Mesenchymal stem cell (in vitro differentiated cells and primary cell): ENCODE measurements around the gene CD8B2.

Experiments used
- DNase-seq: peaks from one replicate; pipeline ENCODE4 v3.0.0-alpha.2; 2013
- H2AFZ ChIP-seq: one replicate; pipeline ENCODE4 v1.6.1; 2013; ENCODE audit warnings: low read depth, mild to moderate bottlenecking, control low read depth, inconsistent platforms, low read length, moderate library complexity
- H2AK5ac ChIP-seq: 2 replicates; pipeline ENCODE4 v1.6.1; 2013; ENCODE audit warnings: low read length, moderate library complexity, mild to moderate bottlenecking, inconsistent platforms; ENCODE audit not compliant: severe bottlenecking
- H2BK120ac ChIP-seq: one replicate; pipeline ENCODE4 v1.6.1; 2013; ENCODE audit warnings: low read depth, mild to moderate bottlenecking, inconsistent platforms, low read length, moderate library complexity
- H2BK12ac ChIP-seq, 2 experiments: one replicate each; pipeline ENCODE4 v1.6.1; 2013; ENCODE audit warnings: inconsistent platforms in 2 of 2, low read length in 2 of 2, mild to moderate bottlenecking in 2 of 2, moderate library complexity in 2 of 2, control low read depth in 1 of 2
- H2BK15ac ChIP-seq: one replicate; pipeline ENCODE4 v1.6.1; 2013; ENCODE audit warnings: mild to moderate bottlenecking, low read depth, inconsistent platforms; ENCODE audit not compliant: poor library complexity, severe bottlenecking
- H2BK5ac ChIP-seq: 2 replicates; pipeline ENCODE4 v1.6.1; 2013; ENCODE audit warnings: low read depth, mild to moderate bottlenecking, low read length, control low read depth, inconsistent platforms; ENCODE audit not compliant: poor library complexity, severe bottlenecking
- H3K14ac ChIP-seq, 2 experiments: one replicate each; pipeline ENCODE4 v1.6.1; 2013; ENCODE audit warnings: inconsistent platforms in 2 of 2, low read length in 2 of 2, control low read depth in 1 of 2, mild to moderate bottlenecking in 1 of 2, moderate library complexity in 1 of 2
- H3K18ac ChIP-seq, 2 experiments: one replicate each; pipeline ENCODE4 v1.6.1; 2013; ENCODE audit warnings: inconsistent platforms in 2 of 2, low read length in 2 of 2, control low read depth in 1 of 2, low read depth in 1 of 2, mild to moderate bottlenecking in 1 of 2
- H3K23ac ChIP-seq, 2 experiments: one replicate each; pipeline ENCODE4 v1.6.1; 2013; ENCODE audit warnings: inconsistent platforms in 2 of 2, low read length in 2 of 2, mild to moderate bottlenecking in 2 of 2, moderate library complexity in 2 of 2, control low read depth in 1 of 2
- H3K27ac ChIP-seq: 2 replicates; pipeline ENCODE4 v1.5.1; 2013; ENCODE audit warnings: mild to moderate bottlenecking, moderate library complexity, low read length, control low read depth, inconsistent platforms; ENCODE audit not compliant: poor library complexity, severe bottlenecking
- H3K27me3 ChIP-seq, 2 experiments: 2 replicates each; pipeline versions ENCODE4 v1.6.1 to v1.7.0; 2013; ENCODE audit warnings: low read length in 2 of 2, mild to moderate bottlenecking in 2 of 2, moderate library complexity in 2 of 2, control low read depth in 1 of 2, inconsistent platforms in 1 of 2; ENCODE audit not compliant: control insufficient read depth in 1 of 2, insufficient read depth in 1 of 2
- H3K36me3 ChIP-seq, 2 experiments: 2 replicates each; pipeline versions ENCODE4 v1.6.1 to v1.7.0; 2013; ENCODE audit warnings: low read length in 2 of 2, control low read depth in 1 of 2, inconsistent platforms in 1 of 2, low read depth in 1 of 2, mild to moderate bottlenecking in 1 of 2; ENCODE audit not compliant: insufficient read depth in 2 of 2, control insufficient read depth in 1 of 2
- H3K4ac ChIP-seq, 2 experiments: one replicate each; pipeline ENCODE4 v1.6.1; 2013; ENCODE audit warnings: inconsistent platforms in 2 of 2, low read length in 2 of 2, mild to moderate bottlenecking in 2 of 2, moderate library complexity in 2 of 2, control low read depth in 1 of 2, low read depth in 1 of 2
- H3K4me1 ChIP-seq: 2 replicates; pipeline ENCODE4 v1.6.1; 2013; ENCODE audit warnings: low read depth, low read length, control low read depth; ENCODE audit not compliant: control insufficient read depth, insufficient read depth
- H3K4me2 ChIP-seq: 2 replicates; pipeline ENCODE4 v1.6.1; 2013; ENCODE audit warnings: low read length, mild to moderate bottlenecking, inconsistent platforms; ENCODE audit not compliant: poor library complexity, severe bottlenecking
- H3K4me3 ChIP-seq, 2 experiments: 2 replicates each; pipeline versions ENCODE4 v1.5.1 to v1.7.0; 2013; ENCODE audit warnings: low read length in 2 of 2, mild to moderate bottlenecking in 2 of 2, control low read depth in 1 of 2, low read depth in 1 of 2; ENCODE audit not compliant: insufficient read depth in 1 of 2
- H3K79me1 ChIP-seq: replicated peaks from 2 replicates; pipeline ENCODE4 v1.6.1; 2013; ENCODE audit warnings: mild to moderate bottlenecking, control low read depth, low read length, inconsistent platforms; ENCODE audit not compliant: poor library complexity, severe bottlenecking
- H3K9ac ChIP-seq: 2 replicates; pipeline ENCODE4 v1.7.0; 2013; ENCODE audit warnings: mild to moderate bottlenecking, low read length, moderate library complexity
- H3K9me3 ChIP-seq: 2 replicates; pipeline ENCODE4 v1.7.0; 2013; ENCODE audit warnings: mild to moderate bottlenecking, low read length; ENCODE audit not compliant: control insufficient read depth
- H4K8ac ChIP-seq: one replicate; pipeline ENCODE4 v1.6.1; 2013; ENCODE audit warnings: inconsistent platforms, mild to moderate bottlenecking, low read length, moderate library complexity
- H4K91ac ChIP-seq: one replicate; pipeline ENCODE4 v1.6.1; 2013; ENCODE audit warnings: mild to moderate bottlenecking, low read length, inconsistent platforms
- WGBS: methylation state at CpG from one replicate; pipeline ENCODE4 v1.1.7; 2013; ENCODE audit warnings: mixed read lengths; 5-methylcytosine and 5-hydroxymethylcytosine counted together

Gene CD8B2

GRCh38 chr2:106545007-106545406 lies 57.8 kb downstream of the CD8B2 start:
- no peak overlapping the region for H2AFZ ChIP-seq
- no peak overlapping the region for H3K23ac ChIP-seq
- no peak overlapping the region for H4K91ac ChIP-seq
- H3K9ac ChIP-seq = no peak overlapping the region
- H3K4me1 ChIP-seq = no peaks in the 10 kb centered on the region
- H3K18ac ChIP-seq = no peak overlapping the region
- H2BK5ac ChIP-seq = no peak overlapping the region
- no peak overlapping the region for H3K4me2 ChIP-seq
- no peak overlapping the region for H2BK120ac ChIP-seq
- H3K27me3 ChIP-seq = peaks cover 20 to 34% of the 10 kb centered on the region in 2 experiments
- H3K9me3 ChIP-seq = no peaks in the 10 kb centered on the region
- H2BK15ac ChIP-seq = no peak overlapping the region
- H3K4ac ChIP-seq = no peak overlapping the region
- no peaks in the 10 kb centered on the region for H3K79me1 ChIP-seq
- H4K8ac ChIP-seq = no peak overlapping the region
- no peak overlapping the region for H2BK12ac ChIP-seq
- no peak overlapping the region for H3K4me3 ChIP-seq
- H3K36me3 ChIP-seq = no peaks in the 10 kb centered on the region
- WGBS = 90% methylated on average over 8 of the region's 10 CpGs
- no peak overlapping the region for H3K14ac ChIP-seq
- H3K27ac ChIP-seq = no peak overlapping the region
- DNase-seq = no peak
- H2AK5ac ChIP-seq = no peak overlapping the region

DNA sequence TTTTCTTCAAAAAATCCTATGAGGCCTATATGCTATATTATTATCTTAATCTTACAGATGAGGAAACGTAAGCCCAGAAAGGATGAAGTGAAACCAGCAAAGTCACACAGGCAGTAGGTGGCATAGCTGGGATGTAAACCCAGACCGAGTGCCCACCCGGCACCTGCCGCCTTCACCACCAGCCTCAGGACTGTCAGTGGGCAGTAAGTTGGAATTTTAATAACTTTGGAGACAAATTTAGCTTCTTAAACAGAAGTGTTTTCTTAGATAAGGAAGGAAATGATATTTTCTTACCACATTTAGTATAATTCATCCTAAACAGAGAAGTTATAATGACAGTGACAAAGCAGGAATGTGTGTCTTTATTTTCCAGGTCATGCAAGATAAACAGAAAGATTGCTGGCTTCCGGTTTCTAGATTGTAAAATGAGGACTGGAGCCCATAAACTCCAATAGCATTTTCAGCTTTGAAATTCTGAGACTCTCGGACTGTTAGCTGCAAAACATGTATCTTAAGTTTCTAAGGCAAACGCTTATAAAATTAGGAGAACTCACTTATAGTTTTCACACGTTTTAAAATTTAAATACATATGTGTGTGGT lies 59.3 kb downstream of the CD8B2 start:
- 78% methylated on average over 5 of the region's 8 CpGs for WGBS

DNA sequence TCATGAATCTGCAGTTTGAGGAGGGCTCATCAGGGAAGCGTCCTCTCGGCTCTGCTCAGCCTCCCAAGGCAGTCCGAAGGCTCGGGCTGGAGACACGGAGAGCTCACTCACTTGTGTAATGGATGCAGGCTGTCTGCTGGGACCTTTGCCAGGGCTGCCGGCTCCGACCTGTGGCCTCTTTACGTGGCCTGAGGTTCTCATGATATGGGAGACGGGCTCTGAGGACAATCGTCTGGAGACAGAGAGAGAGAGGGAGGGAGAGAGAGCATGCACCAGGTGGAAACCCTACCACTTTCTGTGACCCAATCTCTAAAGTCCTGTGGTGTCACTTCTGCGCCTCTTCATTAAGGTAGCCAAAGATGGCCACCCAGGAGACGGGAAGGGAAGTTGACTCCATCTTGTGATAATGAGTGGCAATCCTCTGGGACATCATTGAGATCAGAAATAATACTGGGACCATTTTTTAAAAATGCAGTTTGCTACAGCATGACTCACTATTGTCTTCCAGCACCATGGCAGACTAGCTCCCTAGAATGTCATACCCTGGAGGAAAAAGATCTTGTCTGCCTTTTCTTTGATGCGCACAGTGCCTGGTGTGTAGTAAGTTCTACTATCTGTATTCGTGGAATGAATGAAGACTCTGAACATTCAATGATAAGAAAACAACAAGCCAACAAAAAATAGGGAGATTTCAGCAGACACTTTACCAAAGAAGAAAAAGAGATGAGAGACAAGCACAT lies 60.2 kb downstream of the CD8B2 start:
- H2BK15ac ChIP-seq = no peak overlapping the region
- no peak overlapping the region for H3K4me2 ChIP-seq
- H3K36me3 ChIP-seq = no peaks in the 10 kb centered on the region
- no peak overlapping the region for H3K9ac ChIP-seq
- H3K18ac ChIP-seq = no peak overlapping the region
- H4K8ac ChIP-seq = no peak overlapping the region
- H3K4me1 ChIP-seq = no peaks in the 10 kb centered on the region
- 79% methylated on average over 12 of the region's 14 CpGs for WGBS
- H3K27ac ChIP-seq = no peak overlapping the region
- peak overlapping the region in 1 of 2 experiments; percentile 10 for H3K4me3 ChIP-seq
- H2AFZ ChIP-seq = no peak overlapping the region
- H2BK12ac ChIP-seq = no peak overlapping the region
- H3K14ac ChIP-seq = no peak overlapping the region
- no peak overlapping the region for H2AK5ac ChIP-seq
- H4K91ac ChIP-seq = no peak overlapping the region
- H3K23ac ChIP-seq = no peak overlapping the region
- no peak overlapping the region for H3K4ac ChIP-seq
- no peaks in the 10 kb centered on the region for H3K79me1 ChIP-seq
- H3K9me3 ChIP-seq = no peaks in the 10 kb centered on the region
- no peak for DNase-seq
- no peak overlapping the region for H2BK120ac ChIP-seq
- H2BK5ac ChIP-seq = no peak overlapping the region
- H3K27me3 ChIP-seq = peaks cover 20 to 25% of the 10 kb centered on the region in 2 experiments

More for the DNA sequence above, 59.3 kb downstream of the CD8B2 start:
- Histone ChIP-seq H3K9ac (no peak overlapping the region), H3K4ac (no peak overlapping the region), H4K8ac (no peak overlapping the region), H3K23ac (no peak overlapping the region), H3K4me1 (no peaks in the 10 kb centered on the region), H3K4me3 (no peak overlapping the region), H2AFZ (no peak overlapping the region), H2BK120ac (no peak overlapping the region), H2AK5ac (no peak overlapping the region), H3K9me3 (no peaks in the 10 kb centered on the region), H3K4me2 (no peak overlapping the region), H4K91ac (no peak overlapping the region), H3K27ac (no peak overlapping the region), H3K18ac (no peak overlapping the region), H3K27me3 (peaks cover 20 to 29% of the 10 kb centered on the region in 2 experiments), H3K14ac (no peak overlapping the region), H2BK12ac (no peak overlapping the region), H2BK15ac (no peak overlapping the region), H2BK5ac (no peak overlapping the region), H3K36me3 (no peaks in the 10 kb centered on the region), H3K79me1 (no peaks in the 10 kb centered on the region)
- DNase-seq = no peak

DNA sequence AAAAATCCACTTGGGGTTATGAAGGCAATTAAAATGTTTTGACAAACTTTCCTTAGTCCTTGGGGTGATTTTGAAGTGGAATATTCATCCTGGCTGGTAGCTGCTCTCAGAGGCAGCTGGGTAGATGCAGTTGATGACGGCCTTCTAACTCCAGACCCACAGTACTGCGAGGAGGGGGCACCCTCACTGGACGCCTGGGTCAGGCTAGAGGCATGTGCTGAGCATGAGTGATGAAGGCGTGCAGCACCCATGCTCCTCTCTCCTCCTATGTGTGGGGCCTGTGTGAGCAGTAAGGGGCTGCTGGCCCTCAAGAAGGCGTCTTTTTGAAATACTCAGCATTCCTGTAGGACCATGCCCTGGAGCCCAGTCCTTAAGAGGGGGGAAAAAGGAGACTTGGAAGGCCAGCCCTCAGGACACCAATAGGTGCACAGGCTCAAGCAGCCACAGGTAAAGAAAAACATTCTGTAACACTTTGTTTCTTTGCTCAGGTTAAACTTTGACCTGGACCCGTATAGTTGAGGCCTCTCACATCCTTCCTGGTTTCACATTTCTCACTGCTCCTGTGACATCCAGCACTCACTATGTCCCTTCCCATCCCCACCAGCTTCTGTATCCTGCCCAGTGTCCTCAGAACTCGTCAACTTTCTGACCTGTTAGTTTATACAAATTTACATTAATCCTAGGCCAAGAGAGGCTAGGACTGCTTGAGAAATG lies 64.4 kb downstream of the CD8B2 start:
- H3K4me3 ChIP-seq = no peak overlapping the region
- 81% methylated on average over 6 of the region's 7 CpGs for WGBS
- H2BK15ac ChIP-seq = no peak overlapping the region
- H3K23ac ChIP-seq = no peak overlapping the region
- no peak overlapping the region for H3K14ac ChIP-seq
- H3K79me1 ChIP-seq = no peaks in the 10 kb centered on the region
- DNase-seq = no peak
- H2AFZ ChIP-seq = no peak overlapping the region
- no peak overlapping the region for H2BK12ac ChIP-seq
- no peak overlapping the region for H4K8ac ChIP-seq
- no peak overlapping the region for H3K4ac ChIP-seq
- no peak overlapping the region for H2BK120ac ChIP-seq
- no peak overlapping the region for H4K91ac ChIP-seq
- H2BK5ac ChIP-seq = no peak overlapping the region
- no peak overlapping the region for H3K27ac ChIP-seq
- H3K36me3 ChIP-seq = no peaks in the 10 kb centered on the region
- no peak overlapping the region for H3K9ac ChIP-seq
- no peaks in the 10 kb centered on the region for H3K4me1 ChIP-seq
- H3K18ac ChIP-seq = no peak overlapping the region
- peaks cover 4 to 7% of the 10 kb centered on the region in 2 experiments for H3K27me3 ChIP-seq
- H3K4me2 ChIP-seq = no peak overlapping the region
- no peak overlapping the region for H2AK5ac ChIP-seq
- no peaks in the 10 kb centered on the region for H3K9me3 ChIP-seq
